GM19043 (cell line): Measurements from ENCODE around the gene GTF3C4.

Experiments used
- ATAC-seq: cut with Tn5 transposase; IDR thresholded peaks from one replicate; pipeline ENCODE4 v1.9.1; 2021; ENCODE audit warnings: low read depth; ENCODE audit not compliant: unreplicated experiment

Gene GTF3C4

GRCh38 chr9:132670457-132671391 is at the start of gene GTF3C4:
Gene GTF3C4, plus strand, starts transcription at chr9:132670464. Its CDS starts 135 bp downstream, at chr9:132670599.
- peak; percentile 44 for ATAC-seq

- no peak for ATAC-seq
Observed at GRCh38 chr9:132622159-132622558, 48.1 kb upstream of the GTF3C4 start.

- ATAC-seq, result no peak
Observed at GRCh38 chr9:132626285-132626684, 44.0 kb upstream of the GTF3C4 start.

- no peak for ATAC-seq
Observed at GRCh38 chr9:132627106-132627505, 43.2 kb upstream of the GTF3C4 start.

GRCh38 chr9:132627594-132627993 is 42.7 kb upstream of the GTF3C4 start:
- no peak for ATAC-seq

- no peak for ATAC-seq
Observed at GRCh38 chr9:132628746-132629145, 41.5 kb upstream of the GTF3C4 start.

- ATAC-seq, result no peak
Observed at GRCh38 chr9:132630116-132630515, 40.1 kb upstream of the GTF3C4 start.

- ATAC-seq, result no peak
Observed at GRCh38 chr9:132630811-132631210, 39.5 kb upstream of the GTF3C4 start.

GRCh38 chr9:132631280-132631679 is 39.0 kb upstream of the GTF3C4 start:
- ATAC-seq, result no peak

GRCh38 chr9:132631685-132632084 is 38.6 kb upstream of the GTF3C4 start:
- ATAC-seq, result no peak

GRCh38 chr9:132632413-132633129 is 37.7 kb upstream of the GTF3C4 start:
- no peak for ATAC-seq

GRCh38 chr9:132634327-132634726 is 35.9 kb upstream of the GTF3C4 start:
- ATAC-seq, result no peak

GRCh38 chr9:132637351-132637750 is 32.9 kb upstream of the GTF3C4 start:
- no peak for ATAC-seq

GRCh38 chr9:132637801-132638200 is 32.5 kb upstream of the GTF3C4 start:
- no peak for ATAC-seq

GRCh38 chr9:132638240-132638639 is 32.0 kb upstream of the GTF3C4 start:
- no peak for ATAC-seq

GRCh38 chr9:132639322-132639721 is 30.9 kb upstream of the GTF3C4 start:
- ATAC-seq, result no peak

GRCh38 chr9:132641216-132641615 is 29.0 kb upstream of the GTF3C4 start:
- ATAC-seq, result no peak

GRCh38 chr9:132644251-132644650 is 26.0 kb upstream of the GTF3C4 start:
- ATAC-seq, result no peak

- no peak for ATAC-seq
Observed at GRCh38 chr9:132645306-132645705, 25.0 kb upstream of the GTF3C4 start.

GRCh38 chr9:132645711-132646110 is 24.6 kb upstream of the GTF3C4 start:
- no peak for ATAC-seq

- no peak for ATAC-seq
Observed at GRCh38 chr9:132646726-132647125, 23.5 kb upstream of the GTF3C4 start.

GRCh38 chr9:132647355-132647754 is 22.9 kb upstream of the GTF3C4 start:
- no peak for ATAC-seq
